ENCODE results near the gene BPIFB3. TPM values are rescaled to one million over a fixed set of nuclear protein-coding genes. Genes with fewer than 3 reads are reported as not detected.

The BPIFB3 gene
- total RNA-seq, 2 experiments from 2014 or later, result not detected

- no peaks in the 10 kb centered on the region for H3K27me3 ChIP-seq (ENCODE audit: control insufficient read depth in 1 of 2, insufficient read depth in 2 of 2, low read length in 2 of 2)
- no peaks in the 10 kb centered on the region for H3K9me3 ChIP-seq (ENCODE audit: control insufficient read depth in 1 of 2, insufficient read depth in 1 of 2, low read length in 2 of 2)
- H3K27ac Mint-ChIP-seq, result no peak overlapping the region
- CTCF ChIA-PET, result no interaction called here
- no peak for ATAC-seq (ENCODE audit: poor library complexity)
- TF ChIP-seq, protein P1, sequence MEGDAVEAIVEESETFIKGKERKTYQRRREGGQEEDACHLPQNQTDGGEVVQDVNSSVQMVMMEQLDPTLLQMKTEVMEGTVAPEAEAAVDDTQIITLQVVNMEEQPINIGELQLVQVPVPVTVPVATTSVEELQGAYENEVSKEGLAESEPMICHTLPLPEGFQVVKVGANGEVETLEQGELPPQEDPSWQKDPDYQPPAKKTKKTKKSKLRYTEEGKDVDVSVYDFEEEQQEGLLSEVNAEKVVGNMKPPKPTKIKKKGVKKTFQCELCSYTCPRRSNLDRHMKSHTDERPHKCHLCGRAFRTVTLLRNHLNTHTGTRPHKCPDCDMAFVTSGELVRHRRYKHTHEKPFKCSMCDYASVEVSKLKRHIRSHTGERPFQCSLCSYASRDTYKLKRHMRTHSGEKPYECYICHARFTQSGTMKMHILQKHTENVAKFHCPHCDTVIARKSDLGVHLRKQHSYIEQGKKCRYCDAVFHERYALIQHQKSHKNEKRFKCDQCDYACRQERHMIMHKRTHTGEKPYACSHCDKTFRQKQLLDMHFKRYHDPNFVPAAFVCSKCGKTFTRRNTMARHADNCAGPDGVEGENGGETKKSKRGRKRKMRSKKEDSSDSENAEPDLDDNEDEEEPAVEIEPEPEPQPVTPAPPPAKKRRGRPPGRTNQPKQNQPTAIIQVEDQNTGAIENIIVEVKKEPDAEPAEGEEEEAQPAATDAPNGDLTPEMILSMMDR (IDR thresholded peaks at IDR 0.05), result no peak
- H3K4me3 ChIP-seq (ENCODE audit: low read length), result no peak overlapping the region
- H3K27me3 Mint-ChIP-seq, result no peaks in the 10 kb centered on the region
- peaks cover 9% of the 10 kb centered on the region for H3K4me1 ChIP-seq (ENCODE audit: insufficient read depth, low read length)
- intact Hi-C loops (cut with DNase I, micrococcal nuclease), result no loop called here
- no peaks in the 10 kb centered on the region for H3K36me3 Mint-ChIP-seq (ENCODE audit: low read depth)
- POLR2A ChIA-PET, result no interaction called here
- H3K36me3 ChIP-seq (ENCODE audit: insufficient read depth, low read length), result no peaks in the 10 kb centered on the region
- no peaks in the 10 kb centered on the region for H3K9me3 Mint-ChIP-seq
- DNase-seq, result no peak
- no peak overlapping the region for H3K4me3 Mint-ChIP-seq
- peaks cover 22% of the 10 kb centered on the region for H3K4me1 Mint-ChIP-seq (ENCODE audit: low read depth)
- no peak overlapping the region for H3K27ac ChIP-seq (ENCODE audit: low read depth in 1 of 2, low read length in 2 of 2)
Measured at GRCh38 chr20:33065785-33066184, 12.1 kb downstream of the BPIFB3 start.

DNA sequence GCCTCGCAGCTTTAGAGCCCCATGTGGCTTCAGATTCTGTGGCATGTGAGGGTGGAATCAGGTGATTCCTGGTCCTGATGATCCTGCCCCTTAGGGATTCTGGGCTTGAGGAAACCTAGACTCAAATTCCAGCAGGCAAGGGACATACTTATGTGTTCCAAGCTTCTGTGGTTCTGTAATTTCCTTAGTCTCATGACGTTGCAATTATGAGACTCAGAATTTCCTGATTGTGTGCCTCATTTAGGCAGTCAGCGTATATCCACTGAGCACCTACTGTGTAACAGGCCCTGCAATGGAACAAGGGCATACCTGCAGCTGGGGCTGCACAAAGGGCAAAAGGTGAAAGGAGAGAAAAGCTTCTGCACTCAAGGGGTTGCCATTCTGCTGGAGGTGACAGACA lies 14.1 kb downstream of the BPIFB3 start:
- no peak for ATAC-seq (ENCODE audit: poor library complexity)
- no peak overlapping the region for H3K4me3 Mint-ChIP-seq
- peaks cover 22% of the 10 kb centered on the region for H3K4me1 Mint-ChIP-seq (ENCODE audit: low read depth)
- TF ChIP-seq, protein P1 (IDR thresholded peaks at IDR 0.05), result no peak
- H3K9me3 Mint-ChIP-seq, result no peaks in the 10 kb centered on the region
- POLR2A ChIA-PET, result no interaction called here
- CTCF ChIA-PET, result no interaction called here
- H3K36me3 Mint-ChIP-seq (ENCODE audit: low read depth), result no peaks in the 10 kb centered on the region
- Histone ChIP-seq H3K27me3 (ENCODE audit: control insufficient read depth in 1 of 2, insufficient read depth in 2 of 2, low read length in 2 of 2) (no peaks in the 10 kb centered on the region), H3K9me3 (ENCODE audit: control insufficient read depth in 1 of 2, insufficient read depth in 1 of 2, low read length in 2 of 2) (no peaks in the 10 kb centered on the region), H3K27ac (ENCODE audit: low read depth in 1 of 2, low read length in 2 of 2) (no peak overlapping the region), H3K36me3 (ENCODE audit: insufficient read depth, low read length) (no peaks in the 10 kb centered on the region), H3K4me1 (ENCODE audit: insufficient read depth, low read length) (peaks cover 9% of the 10 kb centered on the region), H3K4me3 (ENCODE audit: low read length) (no peak overlapping the region)
- no peak for DNase-seq
- intact Hi-C loops (cut with DNase I, micrococcal nuclease), result no loop called here
- no peak overlapping the region for H3K27ac Mint-ChIP-seq
- H3K27me3 Mint-ChIP-seq, result no peaks in the 10 kb centered on the region

DNA sequence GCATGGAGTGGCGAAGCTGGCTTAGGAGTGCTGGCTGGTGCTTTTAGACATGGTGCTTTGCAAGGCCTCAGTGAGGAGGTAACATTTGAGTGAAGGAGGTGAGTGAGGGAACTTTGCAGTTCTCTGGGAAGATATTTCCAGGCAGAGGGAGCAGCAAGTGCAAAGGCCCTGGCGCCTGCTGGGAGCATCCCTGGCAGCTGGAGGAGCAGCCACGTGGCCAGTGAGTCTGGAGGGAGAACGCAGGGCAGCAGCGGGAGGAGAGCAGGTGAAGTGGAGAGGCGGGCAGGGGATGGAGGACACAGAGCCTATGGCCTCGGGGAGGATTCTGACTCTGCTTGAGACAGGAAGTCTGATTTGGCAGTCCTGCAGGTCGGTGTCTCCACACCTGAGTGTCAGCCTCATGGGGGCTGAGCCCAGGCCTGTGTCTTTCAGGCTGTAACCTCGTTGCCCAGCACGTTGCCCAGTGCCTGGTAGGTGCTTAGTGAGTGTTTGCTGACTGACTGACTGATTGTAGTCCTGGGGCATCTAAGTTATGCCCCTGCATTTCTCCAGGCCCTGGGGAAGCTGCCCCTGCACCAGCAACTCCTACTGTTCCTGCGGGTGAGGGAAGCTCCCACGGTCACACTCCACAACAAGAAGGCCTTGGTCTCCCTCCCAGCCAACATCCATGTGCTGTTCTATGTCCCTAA lies 14.7 kb downstream of the BPIFB3 start:
- H3K36me3 Mint-ChIP-seq (ENCODE audit: low read depth), result no peaks in the 10 kb centered on the region
- H3K27me3 Mint-ChIP-seq, result no peaks in the 10 kb centered on the region
- CTCF ChIA-PET, result no interaction called here
- no peak overlapping the region for H3K27ac Mint-ChIP-seq
- Histone ChIP-seq H3K27ac (ENCODE audit: low read depth in 1 of 2, low read length in 2 of 2) (no peak overlapping the region), H3K36me3 (ENCODE audit: insufficient read depth, low read length) (no peaks in the 10 kb centered on the region), H3K27me3 (ENCODE audit: control insufficient read depth in 1 of 2, insufficient read depth in 2 of 2, low read length in 2 of 2) (no peaks in the 10 kb centered on the region), H3K4me1 (ENCODE audit: insufficient read depth, low read length) (peaks cover 9% of the 10 kb centered on the region), H3K4me3 (ENCODE audit: low read length) (no peak overlapping the region), H3K9me3 (ENCODE audit: control insufficient read depth in 1 of 2, insufficient read depth in 1 of 2, low read length in 2 of 2) (no peaks in the 10 kb centered on the region)
- H3K9me3 Mint-ChIP-seq, result no peaks in the 10 kb centered on the region
- TF ChIP-seq, protein P1 (IDR thresholded peaks at IDR 0.05), result no peak
- peaks cover 22% of the 10 kb centered on the region for H3K4me1 Mint-ChIP-seq (ENCODE audit: low read depth)
- H3K4me3 Mint-ChIP-seq, result no peak overlapping the region
- intact Hi-C loops (cut with DNase I, micrococcal nuclease), result no loop called here
- DNase-seq (peak in 1 of 14 experiments; percentile 7), ATAC-seq (ENCODE audit: poor library complexity) (no peak)
- POLR2A ChIA-PET, result no interaction called here

All from CD4-positive, alpha-beta T cell (primary cell).